ENCODE data around the gene TM4SF1. TPM values are rescaled to one million over a fixed set of nuclear protein-coding genes. Genes with fewer than 3 reads are reported as not detected.

The TM4SF1 gene
- total RNA-seq, 1 experiment from 2014 or later = 0.66 TPM

DNA sequence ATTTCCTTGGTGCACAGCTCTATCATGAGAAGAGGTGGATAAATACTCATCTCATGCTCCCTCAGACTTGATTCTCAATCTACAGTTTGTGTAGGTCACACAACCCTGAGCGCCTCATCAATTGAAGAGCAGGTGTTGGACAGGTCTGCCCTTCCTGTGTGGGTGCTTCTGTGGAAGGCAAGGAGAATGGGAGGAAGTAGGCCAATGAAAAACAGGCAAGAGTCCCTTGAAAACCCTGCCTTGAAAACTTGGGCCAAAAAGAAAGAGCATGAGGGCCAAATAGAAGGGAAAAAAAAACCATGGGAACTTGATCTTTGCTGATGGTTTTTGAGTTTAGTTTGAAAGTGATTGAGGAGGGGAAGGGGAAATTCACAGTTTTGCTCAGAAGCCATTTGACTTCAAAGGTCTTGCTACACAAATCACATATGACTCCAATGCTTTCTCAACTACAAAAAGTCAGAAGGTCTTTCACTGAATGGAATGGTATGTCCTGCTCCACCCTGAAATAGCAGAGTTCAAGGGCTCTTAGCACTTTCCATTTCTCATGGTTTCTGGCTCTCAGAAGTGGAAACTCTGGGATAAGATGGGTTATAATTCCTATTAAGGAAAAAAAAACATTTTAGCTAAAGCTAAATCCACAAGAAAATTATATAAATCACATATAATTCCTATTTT is 37.2 kb upstream of the TM4SF1 start:
- no peaks in the 10 kb centered on the region for H3K27me3 ChIP-seq (ENCODE audit: insufficient read depth, low read length)
- CTCF ChIA-PET = no interaction called here
- POLR2A ChIA-PET = no interaction called here

GRCh38 chr3:149411583-149411982 is 34.1 kb upstream of the TM4SF1 start:
- Histone ChIP-seq H3K4me3 (replicated peaks in 1 of 2; ENCODE audit: low read depth in 1 of 2, low read length in 2 of 2) (no peak overlapping the region), H3K9me3 (ENCODE audit: control insufficient read depth in 1 of 2, insufficient read depth in 1 of 2, low read depth in 1 of 2, low read length in 2 of 2) (no peaks in the 10 kb centered on the region), H4K20me1 (ENCODE audit: insufficient read depth) (no peaks in the 10 kb centered on the region), H3K4me1 (ENCODE audit: control insufficient read depth in 1 of 2, insufficient read depth in 2 of 2, low read length in 2 of 2) (no peaks in the 10 kb centered on the region), H3K27ac (ENCODE audit: low read depth, low read length) (no peak overlapping the region), H3K4me2 (ENCODE audit: low read length) (no peak overlapping the region), H3K36me3 (ENCODE audit: control insufficient read depth in 1 of 2, insufficient read depth in 2 of 2, low read length in 2 of 2) (no peaks in the 10 kb centered on the region), H2AFZ (ENCODE audit: low read depth, low read length, poor library complexity, severe bottlenecking) (no peak overlapping the region), H3K9me2 (ENCODE audit: insufficient read depth) (no peaks in the 10 kb centered on the region), H3K9ac (ENCODE audit: low read length) (no peak overlapping the region), H3K27me3 (ENCODE audit: insufficient read depth, low read length) (no peaks in the 10 kb centered on the region), H3K79me2 (ENCODE audit: insufficient read depth, low read length) (no peaks in the 10 kb centered on the region)
- intact Hi-C loops (cut with micrococcal nuclease) = no loop called here
- DNase-seq (ENCODE audit: low read depth, low spot score) = no peak
- CTCF ChIA-PET = no interaction called here
- no TSS peak for BruUV-seq (replicated peaks)
- RAD21 ChIA-PET (ENCODE audit: low non-redundant PET in 1 of 2, low total read pairs in 2 of 2, uncharacterized antibody in 2 of 2, unreplicated experiment in 2 of 2) = no interaction called here
- POLR2A ChIA-PET = no interaction called here
- ATAC-seq = no peak
- no peak for TF ChIP-seq ZFX (IDR thresholded peaks at IDR 0.05)
- TF ChIP-seq CTCF (IDR thresholded peaks at IDR 0.05 in 2 of 3, conservative IDR thresholded peaks at IDR 0.05 in 1 of 3; ENCODE audit: borderline replicate concordance in 1 of 3, insufficient read depth in 1 of 3, low read depth in 2 of 3, low read length in 2 of 3) = no peak
- TF ChIP-seq EZH2 (IDR thresholded peaks at IDR 0.05) = no peak
- TF ChIP-seq, protein P1, sequence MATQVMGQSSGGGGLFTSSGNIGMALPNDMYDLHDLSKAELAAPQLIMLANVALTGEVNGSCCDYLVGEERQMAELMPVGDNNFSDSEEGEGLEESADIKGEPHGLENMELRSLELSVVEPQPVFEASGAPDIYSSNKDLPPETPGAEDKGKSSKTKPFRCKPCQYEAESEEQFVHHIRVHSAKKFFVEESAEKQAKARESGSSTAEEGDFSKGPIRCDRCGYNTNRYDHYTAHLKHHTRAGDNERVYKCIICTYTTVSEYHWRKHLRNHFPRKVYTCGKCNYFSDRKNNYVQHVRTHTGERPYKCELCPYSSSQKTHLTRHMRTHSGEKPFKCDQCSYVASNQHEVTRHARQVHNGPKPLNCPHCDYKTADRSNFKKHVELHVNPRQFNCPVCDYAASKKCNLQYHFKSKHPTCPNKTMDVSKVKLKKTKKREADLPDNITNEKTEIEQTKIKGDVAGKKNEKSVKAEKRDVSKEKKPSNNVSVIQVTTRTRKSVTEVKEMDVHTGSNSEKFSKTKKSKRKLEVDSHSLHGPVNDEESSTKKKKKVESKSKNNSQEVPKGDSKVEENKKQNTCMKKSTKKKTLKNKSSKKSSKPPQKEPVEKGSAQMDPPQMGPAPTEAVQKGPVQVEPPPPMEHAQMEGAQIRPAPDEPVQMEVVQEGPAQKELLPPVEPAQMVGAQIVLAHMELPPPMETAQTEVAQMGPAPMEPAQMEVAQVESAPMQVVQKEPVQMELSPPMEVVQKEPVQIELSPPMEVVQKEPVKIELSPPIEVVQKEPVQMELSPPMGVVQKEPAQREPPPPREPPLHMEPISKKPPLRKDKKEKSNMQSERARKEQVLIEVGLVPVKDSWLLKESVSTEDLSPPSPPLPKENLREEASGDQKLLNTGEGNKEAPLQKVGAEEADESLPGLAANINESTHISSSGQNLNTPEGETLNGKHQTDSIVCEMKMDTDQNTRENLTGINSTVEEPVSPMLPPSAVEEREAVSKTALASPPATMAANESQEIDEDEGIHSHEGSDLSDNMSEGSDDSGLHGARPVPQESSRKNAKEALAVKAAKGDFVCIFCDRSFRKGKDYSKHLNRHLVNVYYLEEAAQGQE (IDR thresholded peaks at IDR 0.05; ENCODE audit: low read depth) = no peak
- no peak for TF ChIP-seq MAX (IDR thresholded peaks at IDR 0.05)

More for the DNA sequence above, 37.2 kb upstream of the TM4SF1 start:
- H3K79me2 ChIP-seq (ENCODE audit: insufficient read depth, low read length) = no peaks in the 10 kb centered on the region
- no peak overlapping the region for H3K4me3 ChIP-seq (replicated peaks in 1 of 2; ENCODE audit: low read depth in 1 of 2, low read length in 2 of 2)
- no peak overlapping the region for H3K4me2 ChIP-seq (ENCODE audit: low read length)
- no peak overlapping the region for H2AFZ ChIP-seq (ENCODE audit: low read depth, low read length, poor library complexity, severe bottlenecking)
- H3K27ac ChIP-seq (ENCODE audit: low read depth, low read length) = no peak overlapping the region
- intact Hi-C loops (cut with micrococcal nuclease) = no loop called here
- TF ChIP-seq ZNF274 (IDR thresholded peaks at IDR 0.05; ENCODE audit: low read depth, low read length) (no peak), CTCF (IDR thresholded peaks at IDR 0.05 in 2 of 3, conservative IDR thresholded peaks at IDR 0.05 in 1 of 3; ENCODE audit: borderline replicate concordance in 1 of 3, insufficient read depth in 1 of 3, low read depth in 2 of 3, low read length in 2 of 3) (no peak), YY1 (IDR thresholded peaks at IDR 0.05; ENCODE audit: extremely low read depth, insufficient replicate concordance, low read depth, low read length) (no peak), POLR2AphosphoS5 (IDR thresholded peaks at IDR 0.05; ENCODE audit: low read depth, low read length) (no peak)
- no peaks in the 10 kb centered on the region for H3K9me2 ChIP-seq (ENCODE audit: insufficient read depth)
- no peaks in the 10 kb centered on the region for H3K9me3 ChIP-seq (ENCODE audit: control insufficient read depth in 1 of 2, insufficient read depth in 1 of 2, low read depth in 1 of 2, low read length in 2 of 2)
- H3K4me1 ChIP-seq (ENCODE audit: control insufficient read depth in 1 of 2, insufficient read depth in 2 of 2, low read length in 2 of 2) = no peaks in the 10 kb centered on the region
- ATAC-seq (no peak), DNase-seq (ENCODE audit: low read depth, low spot score) (no peak)
- RAD21 ChIA-PET (ENCODE audit: low non-redundant PET in 1 of 2, low total read pairs in 2 of 2, uncharacterized antibody in 2 of 2, unreplicated experiment in 2 of 2) = no interaction called here
- no peak overlapping the region for H3K9ac ChIP-seq (ENCODE audit: low read length)
- no peaks in the 10 kb centered on the region for H3K36me3 ChIP-seq (ENCODE audit: control insufficient read depth in 1 of 2, insufficient read depth in 2 of 2, low read length in 2 of 2)
- no TSS peak for BruUV-seq (replicated peaks)
- H4K20me1 ChIP-seq (ENCODE audit: insufficient read depth) = no peaks in the 10 kb centered on the region
